DND-41 (cell line): ENCODE measurements around the gene GALNT7.

Source experiments
- ATAC-seq: fragments of 200-7000 bp; cut with Tn5 transposase; 3 replicates; pipeline ENCODE4 v1.9.1; 2021; ENCODE audit warnings: low read depth; ENCODE audit not compliant: insufficient read depth
- DNase-seq: peaks from one replicate; pipeline ENCODE4 v3.0.0-alpha.2; 2020
- H2AFZ ChIP-seq: 2 replicates; pipeline ENCODE4 v1.6.0; 2012; ENCODE audit warnings: low read depth, low read length
- H3K27ac ChIP-seq: 2 replicates; pipeline ENCODE4 v1.5.1; 2012; ENCODE audit warnings: low read length, inconsistent platforms
- H3K27me3 ChIP-seq: fragments of 200-600 bp; sonication (generic); 2 replicates; pipeline ENCODE4 v1.6.0; 2012; ENCODE audit warnings: low read length, mild to moderate bottlenecking, inconsistent platforms; ENCODE audit not compliant: insufficient read depth, poor library complexity
- H3K36me3 ChIP-seq: 2 replicates; pipeline ENCODE4 v1.5.1; 2012; ENCODE audit warnings: low read length, inconsistent platforms; ENCODE audit not compliant: insufficient read depth
- H3K4me1 ChIP-seq: 2 replicates; pipeline ENCODE4 v1.5.1; 2012; ENCODE audit warnings: mild to moderate bottlenecking, low read length; ENCODE audit not compliant: insufficient read depth
- H3K4me2 ChIP-seq: 2 replicates; pipeline ENCODE4 v1.6.0; 2012; ENCODE audit warnings: mild to moderate bottlenecking, moderate library complexity, low read length, inconsistent platforms; ENCODE audit not compliant: insufficient read depth
- H3K4me3 ChIP-seq, 2 experiments: fragments of 200-600 bp in 1 of 2; shearing (Covaris generic) in 1 of 2; 2 replicates each; pipeline ENCODE4 v1.5.1; 2012 to 2016; ENCODE audit warnings: inconsistent platforms in 2 of 2, low read length in 2 of 2, mild to moderate bottlenecking in 2 of 2, low read depth in 1 of 2, moderate library complexity in 1 of 2
- H3K79me2 ChIP-seq: 2 replicates; pipeline ENCODE4 v1.6.0; 2012; ENCODE audit warnings: low read length, inconsistent platforms; ENCODE audit not compliant: insufficient read depth
- H3K9ac ChIP-seq: 2 replicates; pipeline ENCODE4 v1.6.0; 2012; ENCODE audit warnings: low read depth, mild to moderate bottlenecking, inconsistent platforms, low read length, moderate library complexity
- H3K9me3 ChIP-seq: 2 replicates; pipeline ENCODE4 v1.5.1; 2012; ENCODE audit warnings: low read length, moderate library complexity, mild to moderate bottlenecking, inconsistent platforms; ENCODE audit not compliant: insufficient read depth, severe bottlenecking
- H4K20me1 ChIP-seq: 2 replicates; pipeline ENCODE4 v1.6.0; 2012; ENCODE audit warnings: low read length; ENCODE audit not compliant: insufficient read depth
- CTCF ChIP-seq: IDR thresholded peaks from 2 replicates; pipeline ENCODE4 v1.5.1; 2012; ENCODE audit warnings: borderline replicate concordance, low read length, moderate library complexity, mild to moderate bottlenecking; ENCODE audit not compliant: poor library complexity, severe bottlenecking; ENCODE audit errors: extremely low read depth
- EZH2 ChIP-seq: IDR thresholded peaks from 3 replicates; pipeline ENCODE4 v1.6.1; 2012; ENCODE audit warnings: borderline replicate concordance, low read depth, mild to moderate bottlenecking, moderate library complexity, low read length, inconsistent platforms; ENCODE audit not compliant: severe bottlenecking

GALNT7 gene

GRCh38 chr4:173360587-173361221, 192.1 kb downstream of the GALNT7 start:
- no peak overlapping the region for H3K4me3 ChIP-seq
- no peaks in the 10 kb centered on the region for H3K9me3 ChIP-seq
- H2AFZ ChIP-seq = no peak overlapping the region
- ATAC-seq (peak; percentile 67), DNase-seq (no peak)
- H3K27ac ChIP-seq = no peak overlapping the region
- H3K9ac ChIP-seq = no peak overlapping the region
- H3K27me3 ChIP-seq = no peaks in the 10 kb centered on the region
- no peaks in the 10 kb centered on the region; the same call in 1 of the 2 replicates for H3K79me2 ChIP-seq
- TF ChIP-seq CTCF = peak; percentile 41
- TF ChIP-seq EZH2 = no peak
- no peaks in the 10 kb centered on the region for H3K36me3 ChIP-seq
- peaks cover 5% of the 10 kb centered on the region for H3K4me1 ChIP-seq
- no peaks in the 10 kb centered on the region for H4K20me1 ChIP-seq
- no peak overlapping the region for H3K4me2 ChIP-seq

GRCh38 chr4:173362666-173363065, 194.1 kb downstream of the GALNT7 start:
- peaks cover 24% of the 10 kb centered on the region for H3K4me1 ChIP-seq
- no peak overlapping the region for H2AFZ ChIP-seq
- no peaks in the 10 kb centered on the region for H3K36me3 ChIP-seq
- no peaks in the 10 kb centered on the region for H4K20me1 ChIP-seq
- no peaks in the 10 kb centered on the region for H3K9me3 ChIP-seq
- no peak for TF ChIP-seq EZH2
- TF ChIP-seq CTCF = no peak
- H3K4me3 ChIP-seq = no peak overlapping the region
- H3K27me3 ChIP-seq = no peaks in the 10 kb centered on the region
- H3K4me2 ChIP-seq = no peak overlapping the region
- peaks cover 15% of the 10 kb centered on the region for H3K79me2 ChIP-seq
- DNase-seq (no peak), ATAC-seq (no peak)
- no peak overlapping the region for H3K27ac ChIP-seq
- H3K9ac ChIP-seq = no peak overlapping the region

GRCh38 chr4:173365359-173365996, 196.9 kb downstream of the GALNT7 start:
- no peak overlapping the region for H3K4me2 ChIP-seq
- no peak for ATAC-seq
- H3K9ac ChIP-seq = no peak overlapping the region

More at GRCh38 chr4:173365359-173365996, 196.9 kb downstream of the GALNT7 start:
- Histone ChIP-seq H4K20me1 (no peaks in the 10 kb centered on the region), H3K27ac (no peak overlapping the region), H3K4me3 (no peak overlapping the region), H3K4me1 (peaks cover 40% of the 10 kb centered on the region), H3K79me2 (peaks cover 35% of the 10 kb centered on the region), H3K9me3 (no peaks in the 10 kb centered on the region), H2AFZ (no peak overlapping the region), H3K36me3 (no peaks in the 10 kb centered on the region), H3K27me3 (no peaks in the 10 kb centered on the region)
- TF ChIP-seq EZH2 (no peak), CTCF (no peak)
- peak; percentile 35 for DNase-seq
